Stimulated activated CD8-positive, alpha-beta memory T cell treated with anti-CD3 and anti-CD28 coated beads, Interleukin-7, amount 100 ng/mL, for 24 hours (primary cell): ENCODE data around the gene SKP2.
"Not testable (repeated sequence)": the region's sequence is repeated elsewhere in the genome, so short reads cannot be mapped to it uniquely, and the experiment has no call there.

Experiments used
- DNase-seq: peaks from one replicate; pipeline ENCODE4 v3.0.0-alpha.2; 2020; ENCODE audit warnings: low read depth

Gene SKP2

DNA sequence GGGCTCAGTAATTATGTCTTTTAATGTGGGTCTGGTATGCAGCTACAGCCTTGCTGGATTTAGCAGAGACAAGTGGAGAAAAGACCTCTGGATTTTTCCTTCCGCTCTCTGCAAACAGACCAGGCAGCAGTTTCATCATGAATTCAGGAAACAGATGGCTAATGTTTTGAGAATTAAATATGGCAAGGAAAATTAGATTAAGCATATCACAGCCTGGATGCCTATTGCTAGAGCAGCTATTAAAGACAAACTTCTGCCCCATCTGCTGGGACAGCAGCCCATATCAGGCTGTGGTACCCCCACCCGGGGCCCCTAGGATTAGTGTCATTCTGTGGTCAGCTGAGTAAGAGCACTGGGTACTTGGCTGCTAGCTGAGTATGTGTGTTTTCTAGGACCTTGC is 6.2 kb downstream of the SKP2 start:
- DNase-seq: no peak

GRCh38 chr5:36160617-36161016 is 8.7 kb downstream of the SKP2 start:
- DNase-seq: no peak

DNA sequence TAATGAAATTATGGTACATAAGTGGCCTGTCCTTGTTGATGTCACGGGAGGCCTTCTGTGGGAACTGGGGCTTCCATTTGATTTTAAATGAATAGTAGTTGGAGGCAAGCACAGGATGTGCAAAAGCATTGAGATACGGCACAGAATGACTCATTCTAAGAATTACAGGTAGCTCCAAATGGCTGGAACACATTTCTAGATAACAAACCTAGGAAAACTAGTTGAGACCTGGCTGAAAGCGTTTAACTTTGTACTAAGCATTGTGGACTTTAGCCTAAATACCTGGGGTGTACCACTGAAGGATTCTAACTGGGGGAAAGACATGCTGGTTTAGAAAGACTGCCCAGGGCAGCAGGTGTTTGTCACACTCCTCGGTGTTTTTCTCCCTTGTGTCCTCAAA is 9.4 kb downstream of the SKP2 start:
- DNase-seq: no peak

DNA sequence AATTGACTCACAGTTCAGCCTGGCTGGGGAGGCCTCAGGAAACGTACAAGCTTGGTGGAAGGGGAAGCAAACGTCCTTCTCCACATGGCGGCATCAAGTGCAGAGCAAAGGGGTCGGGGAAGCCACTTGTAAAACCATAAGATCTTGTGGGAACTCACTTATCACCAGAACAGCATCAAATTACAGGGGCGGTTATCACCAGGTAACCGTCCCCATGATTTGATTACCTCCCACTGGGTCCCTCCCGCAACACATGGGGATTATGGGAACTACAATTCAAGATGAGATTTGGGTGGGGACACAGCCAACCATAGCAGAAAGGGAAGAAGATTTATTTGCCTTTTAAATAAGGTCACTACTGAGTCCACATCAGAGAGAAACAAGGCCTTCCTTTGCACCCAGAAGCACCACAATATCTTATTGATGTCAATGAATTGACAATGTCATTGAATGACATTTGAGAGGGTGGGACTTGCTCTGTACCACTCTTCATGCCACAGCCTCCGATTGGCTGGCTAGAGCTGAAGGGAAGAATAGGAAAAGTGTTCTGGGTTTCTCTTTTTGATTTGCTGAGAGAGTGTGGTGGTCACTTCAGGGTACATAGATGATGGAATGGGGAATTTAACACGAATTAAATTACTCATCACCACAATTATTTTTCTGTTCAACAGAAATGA is 11.0 kb downstream of the SKP2 start:
- DNase-seq: no peak

DNA sequence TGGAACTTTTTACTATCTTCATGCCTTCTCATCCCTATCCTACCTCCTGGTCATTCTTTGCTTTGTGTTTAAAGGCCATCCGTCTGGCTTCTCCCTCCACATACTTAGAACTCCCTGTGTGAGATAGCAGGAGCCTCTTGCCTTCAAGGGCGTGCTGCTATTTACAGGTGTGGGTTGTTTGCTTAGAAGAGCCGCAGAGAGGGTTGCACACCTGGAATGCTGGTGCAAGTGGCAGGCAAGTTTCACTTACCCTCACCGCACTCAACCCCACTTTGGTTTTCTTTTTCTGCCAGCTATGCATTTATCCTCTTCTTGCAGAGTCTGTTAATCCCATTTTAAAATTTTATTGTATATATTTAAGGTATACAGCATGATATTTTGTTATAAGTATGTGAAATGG is 12.6 kb downstream of the SKP2 start:
- no peak for DNase-seq

DNA sequence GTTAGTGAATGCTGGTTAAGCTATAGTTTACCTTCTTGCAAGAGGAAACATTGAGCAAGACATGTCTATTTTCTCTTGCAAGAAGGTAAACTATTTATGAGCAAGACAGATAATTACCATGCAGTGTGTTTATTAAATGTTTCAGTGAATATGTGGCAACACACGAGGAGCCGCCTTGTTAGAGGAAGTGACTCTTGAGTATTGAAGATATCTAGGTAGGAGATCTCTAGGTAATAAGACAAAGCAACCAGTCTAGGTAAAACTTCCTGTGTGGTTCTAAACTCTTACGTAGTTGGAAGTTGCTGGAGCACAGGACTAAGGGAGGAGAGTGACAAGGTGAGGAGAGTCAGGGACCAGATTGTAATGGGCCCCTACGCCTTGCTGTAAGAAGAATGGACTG is 16.8 kb downstream of the SKP2 start:
- DNase-seq: no peak

- no peak for DNase-seq
Measured at GRCh38 chr5:36170832-36171424, 19.0 kb downstream of the SKP2 start.

- no peak for DNase-seq
Measured at GRCh38 chr5:36172599-36172998, 20.7 kb downstream of the SKP2 start.

- no peak for DNase-seq
Measured at GRCh38 chr5:36173426-36173825, 21.5 kb downstream of the SKP2 start.

DNA sequence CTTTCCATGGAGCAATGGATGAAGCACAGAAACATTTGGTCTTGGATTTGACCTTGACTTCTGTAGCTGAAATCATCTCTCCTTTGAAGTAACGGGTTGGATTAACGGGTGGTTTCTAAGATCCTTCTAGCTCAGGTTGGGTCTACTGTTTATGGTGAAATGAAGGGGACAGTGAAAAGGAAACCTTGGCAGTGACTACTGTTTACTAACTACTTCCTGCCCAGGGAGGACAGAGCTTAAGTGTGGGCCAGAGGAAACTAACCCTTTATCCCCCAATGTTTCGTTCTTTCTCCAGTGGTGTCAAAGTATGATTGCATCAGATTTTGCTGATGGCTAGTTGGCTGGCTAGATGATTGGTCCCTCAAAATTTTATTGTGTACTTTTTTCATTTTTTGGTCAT is 22.2 kb downstream of the SKP2 start:
- DNase-seq: no peak

GRCh38 chr5:36175043-36175442 is 23.1 kb downstream of the SKP2 start:
- no peak for DNase-seq

GRCh38 chr5:36177154-36177553 is 25.2 kb downstream of the SKP2 start:
- DNase-seq: no peak

- no peak for DNase-seq
Measured at GRCh38 chr5:36177715-36178523, 26.0 kb downstream of the SKP2 start.

- DNase-seq: no peak
Measured at GRCh38 chr5:36178524-36178890, 26.6 kb downstream of the SKP2 start.

DNA sequence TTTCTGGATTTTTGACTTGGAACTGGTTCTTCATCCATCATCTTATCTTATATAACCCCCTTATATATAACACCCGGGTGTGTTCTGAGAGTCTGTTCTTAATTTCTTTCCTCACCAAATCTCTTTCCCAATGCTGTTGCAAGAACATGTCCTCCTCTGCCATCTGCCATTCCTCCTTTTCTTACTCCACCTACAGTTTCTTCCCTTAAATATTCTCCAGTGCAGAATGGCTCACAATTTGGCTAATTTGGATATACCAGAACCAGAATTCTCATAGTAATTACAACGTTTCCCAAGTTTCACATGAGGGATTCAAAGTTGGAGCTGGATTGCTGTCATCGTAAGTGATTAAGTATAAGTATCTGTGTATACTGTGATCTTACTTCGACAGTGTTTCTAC is 28.0 kb downstream of the SKP2 start:
- no peak for DNase-seq

- no peak for DNase-seq
Measured at GRCh38 chr5:36180556-36181350, 28.8 kb downstream of the SKP2 start.

DNA sequence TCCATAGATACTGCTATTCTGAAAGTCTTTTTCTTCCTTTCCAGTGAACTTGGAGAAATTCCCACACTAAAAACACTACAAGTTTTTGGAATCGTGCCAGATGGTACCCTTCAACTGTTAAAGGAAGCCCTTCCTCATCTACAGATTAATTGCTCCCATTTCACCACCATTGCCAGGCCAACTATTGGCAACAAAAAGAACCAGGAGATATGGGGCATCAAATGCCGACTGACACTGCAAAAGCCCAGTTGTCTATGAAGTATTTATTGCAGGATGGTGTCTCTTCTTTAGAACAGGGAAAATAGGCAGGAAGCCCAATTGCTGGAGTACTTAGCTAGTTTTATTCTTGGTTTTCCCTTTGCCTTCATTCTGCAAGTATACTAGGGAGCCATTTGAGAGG is 29.9 kb downstream of the SKP2 start:
- no peak for DNase-seq

- not testable (repeated sequence) for DNase-seq
Measured at GRCh38 chr5:36184408-36184807, 32.5 kb downstream of the SKP2 start.

DNA sequence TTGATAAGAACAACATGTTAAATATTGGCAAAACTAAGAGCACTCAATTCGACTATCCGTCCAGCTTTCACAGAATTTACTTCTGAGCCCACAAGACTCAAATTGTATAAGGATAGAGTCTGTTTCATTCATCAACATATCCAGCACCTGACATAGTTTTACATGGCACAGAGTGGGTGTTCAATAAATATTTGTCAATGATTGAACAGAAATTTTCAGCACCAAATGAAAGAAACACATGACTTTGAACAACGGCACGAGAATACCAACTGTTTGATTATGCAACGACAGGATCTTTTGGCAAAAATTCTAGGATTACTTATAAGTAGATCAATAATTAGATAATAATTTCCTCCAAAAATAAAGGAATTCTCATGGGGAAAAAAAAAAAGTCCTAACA is 41.8 kb downstream of the SKP2 start:
- no peak for DNase-seq

GRCh38 chr5:36198281-36198680 is 46.4 kb downstream of the SKP2 start:
- no peak for DNase-seq

DNA sequence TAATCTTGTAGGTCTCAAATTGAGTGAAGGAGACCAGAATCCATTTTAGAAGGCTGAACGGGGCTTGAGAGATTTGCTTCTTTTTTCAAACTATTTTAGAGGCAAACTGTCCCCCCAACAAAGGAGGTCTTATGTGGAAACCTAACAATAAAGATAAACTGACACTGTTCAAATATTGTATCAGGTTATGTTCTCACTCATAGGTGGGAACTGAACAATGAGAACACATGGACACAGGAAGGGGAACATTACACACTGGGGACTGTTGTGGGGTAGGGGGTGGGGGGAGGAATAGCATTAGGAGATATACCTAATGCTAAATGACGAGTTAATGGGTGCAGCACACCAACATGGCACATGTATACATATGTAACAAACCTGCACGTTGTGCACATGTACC is 46.9 kb downstream of the SKP2 start:
- not testable (repeated sequence) for DNase-seq

GRCh38 chr5:36199620-36200019 is 47.7 kb downstream of the SKP2 start:
- DNase-seq: no peak

DNA sequence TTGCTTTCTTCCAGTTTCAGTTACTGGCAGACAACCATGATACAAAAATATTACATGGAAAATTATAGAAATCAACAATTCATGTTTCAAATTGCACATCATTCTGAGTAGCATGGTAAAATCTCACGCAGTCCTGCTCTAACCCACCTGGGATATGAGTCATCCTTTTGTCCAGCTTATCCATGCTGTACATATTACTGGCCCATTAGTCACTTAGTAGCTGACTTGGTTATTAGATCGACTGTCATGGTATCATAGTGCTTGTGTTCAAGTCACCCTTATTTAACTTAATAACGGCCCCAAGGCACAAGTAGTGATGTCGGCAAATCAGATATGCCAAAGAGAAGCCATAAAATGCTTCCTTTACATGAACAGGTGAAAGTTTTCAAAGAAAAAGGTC is 48.6 kb downstream of the SKP2 start:
- no peak for DNase-seq
